C4-2B (cell line): ENCODE results near the gene PPARA.

Source experiments
- H3K27ac ChIP-seq: fragments of 450-650 bp; 2 replicates; pipeline ENCODE4 v1.5.1; 2017
- ZFX ChIP-seq: fragments of 450-650 bp; IDR thresholded peaks from 2 replicates; pipeline ENCODE4 v1.6.1; 2017
- TF ChIP-seq, protein P1 (sequence below): fragments of 450-650 bp; conservative IDR thresholded peaks from 2 replicates; pipeline ENCODE4 v1.5.1; 2017; ENCODE audit warnings: mild to moderate bottlenecking

Gene PPARA

DNA sequence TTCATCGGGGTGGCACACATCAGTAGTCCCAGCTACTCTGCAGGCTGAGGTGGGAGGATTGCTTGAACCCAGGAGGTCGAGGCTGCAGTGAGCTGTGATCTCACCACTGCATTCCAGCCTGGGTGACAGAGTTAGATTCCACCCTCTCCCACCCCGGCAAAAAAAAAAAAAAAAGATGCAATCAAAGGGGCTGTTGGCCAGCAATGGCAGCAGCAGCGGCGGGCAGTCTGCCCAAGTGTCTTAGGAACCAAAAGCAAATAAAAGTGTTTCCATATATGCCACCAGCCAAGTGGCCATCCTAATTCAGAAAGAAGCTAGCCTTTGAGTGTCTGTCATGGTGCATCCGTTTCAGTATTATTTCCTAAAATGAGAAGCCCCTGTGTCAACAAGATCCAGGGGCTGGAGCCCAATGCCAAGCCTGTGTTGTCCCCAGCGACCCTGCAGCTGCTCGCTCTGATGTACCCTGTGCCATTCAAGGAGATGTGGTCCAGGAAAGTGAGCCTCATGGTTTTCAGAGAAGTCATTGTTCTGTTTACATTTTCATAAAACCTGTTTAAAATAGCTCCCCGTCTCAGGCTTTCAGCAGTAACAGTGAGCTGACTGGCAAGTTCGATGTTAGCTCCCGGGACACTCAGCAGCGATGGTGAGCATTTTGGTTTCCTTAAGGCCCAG, 87.3 kb downstream of the PPARA start:
- no peak for TF ChIP-seq ZFX
- TF ChIP-seq, protein P1, sequence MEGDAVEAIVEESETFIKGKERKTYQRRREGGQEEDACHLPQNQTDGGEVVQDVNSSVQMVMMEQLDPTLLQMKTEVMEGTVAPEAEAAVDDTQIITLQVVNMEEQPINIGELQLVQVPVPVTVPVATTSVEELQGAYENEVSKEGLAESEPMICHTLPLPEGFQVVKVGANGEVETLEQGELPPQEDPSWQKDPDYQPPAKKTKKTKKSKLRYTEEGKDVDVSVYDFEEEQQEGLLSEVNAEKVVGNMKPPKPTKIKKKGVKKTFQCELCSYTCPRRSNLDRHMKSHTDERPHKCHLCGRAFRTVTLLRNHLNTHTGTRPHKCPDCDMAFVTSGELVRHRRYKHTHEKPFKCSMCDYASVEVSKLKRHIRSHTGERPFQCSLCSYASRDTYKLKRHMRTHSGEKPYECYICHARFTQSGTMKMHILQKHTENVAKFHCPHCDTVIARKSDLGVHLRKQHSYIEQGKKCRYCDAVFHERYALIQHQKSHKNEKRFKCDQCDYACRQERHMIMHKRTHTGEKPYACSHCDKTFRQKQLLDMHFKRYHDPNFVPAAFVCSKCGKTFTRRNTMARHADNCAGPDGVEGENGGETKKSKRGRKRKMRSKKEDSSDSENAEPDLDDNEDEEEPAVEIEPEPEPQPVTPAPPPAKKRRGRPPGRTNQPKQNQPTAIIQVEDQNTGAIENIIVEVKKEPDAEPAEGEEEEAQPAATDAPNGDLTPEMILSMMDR = no peak
- no peak overlapping the region for H3K27ac ChIP-seq

DNA sequence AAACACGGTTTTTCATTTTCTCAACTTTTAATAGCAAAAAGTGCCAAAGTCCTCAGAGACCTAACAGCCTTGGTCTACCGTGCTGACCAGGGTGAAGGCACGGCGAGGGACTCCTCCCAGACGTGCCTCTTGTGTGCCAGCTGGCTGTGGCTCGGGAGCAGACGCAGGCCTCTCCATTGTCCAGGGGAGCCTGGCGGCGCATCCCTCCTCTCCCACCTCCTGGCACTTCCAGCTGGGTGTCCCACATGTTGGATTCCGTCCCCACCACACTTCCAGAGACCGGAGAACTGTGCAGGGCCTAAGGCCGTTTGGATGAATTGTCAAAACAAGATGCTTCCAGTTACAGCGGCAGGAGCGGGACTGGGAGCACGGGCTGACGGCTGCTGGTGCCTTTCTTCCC, 88.2 kb downstream of the PPARA start:
- no peak overlapping the region for H3K27ac ChIP-seq
- TF ChIP-seq, protein P1 = no peak
- no peak for TF ChIP-seq ZFX

DNA sequence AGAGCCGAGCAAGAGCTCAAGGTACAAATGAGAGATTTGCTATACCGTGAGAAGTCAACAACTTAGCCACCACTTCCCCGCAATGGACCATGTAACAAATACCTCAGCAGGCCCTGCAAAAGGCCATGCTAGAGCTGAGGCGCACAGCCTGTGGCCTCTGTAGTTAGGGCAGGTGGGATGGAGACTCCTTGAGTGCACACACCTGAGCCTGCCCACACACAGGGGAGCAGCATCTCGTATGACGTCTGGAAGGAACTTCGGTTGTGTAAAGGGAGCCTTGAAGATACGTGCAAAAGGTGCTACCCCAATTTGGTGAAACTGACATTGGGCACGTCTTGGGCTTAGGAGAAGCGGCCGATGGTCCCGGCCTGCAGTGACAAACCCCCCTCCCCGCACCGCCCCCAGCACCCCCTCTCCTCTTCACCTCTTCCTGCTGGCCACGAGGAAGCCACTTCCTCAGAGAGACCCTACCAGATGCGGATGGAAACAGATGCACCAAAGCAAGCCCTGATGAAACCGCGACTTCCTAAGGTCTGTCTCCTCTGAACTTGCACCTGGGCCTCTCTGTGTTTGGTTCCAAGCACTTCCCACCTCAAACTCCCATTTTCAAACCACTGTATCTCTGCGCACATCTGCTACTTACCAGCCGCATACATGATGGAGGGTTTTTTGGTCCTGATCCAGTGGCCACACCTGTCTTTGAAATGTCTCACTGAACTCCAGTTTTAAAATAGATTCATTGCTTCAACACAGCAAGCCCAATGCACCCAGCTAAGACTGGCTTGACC, 89.1 kb downstream of the PPARA start:
- TF ChIP-seq, protein P1 = no peak
- no peak for TF ChIP-seq ZFX
- no peak overlapping the region for H3K27ac ChIP-seq

DNA sequence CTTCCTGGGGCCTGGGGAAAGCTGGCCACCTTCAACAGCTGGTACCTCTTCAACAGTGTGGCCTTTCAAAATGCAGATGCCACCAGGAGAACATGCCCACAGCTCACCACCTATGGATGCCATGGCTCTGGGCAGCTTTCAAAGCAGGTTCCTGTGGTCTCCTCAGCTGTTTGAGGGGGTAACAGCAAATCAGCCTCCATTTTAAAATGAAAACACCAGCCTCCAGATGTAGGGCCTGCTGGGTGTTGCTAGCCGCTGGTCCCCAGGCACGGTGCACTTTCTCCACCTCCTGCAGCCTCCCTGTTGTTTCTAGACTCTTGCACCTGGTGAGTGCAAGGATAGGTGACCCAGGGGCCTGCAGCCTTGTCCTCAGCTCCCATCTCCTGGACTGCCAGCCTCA, 89.7 kb downstream of the PPARA start:
- no peak overlapping the region for H3K27ac ChIP-seq
- TF ChIP-seq, protein P1 = no peak
- no peak for TF ChIP-seq ZFX

DNA sequence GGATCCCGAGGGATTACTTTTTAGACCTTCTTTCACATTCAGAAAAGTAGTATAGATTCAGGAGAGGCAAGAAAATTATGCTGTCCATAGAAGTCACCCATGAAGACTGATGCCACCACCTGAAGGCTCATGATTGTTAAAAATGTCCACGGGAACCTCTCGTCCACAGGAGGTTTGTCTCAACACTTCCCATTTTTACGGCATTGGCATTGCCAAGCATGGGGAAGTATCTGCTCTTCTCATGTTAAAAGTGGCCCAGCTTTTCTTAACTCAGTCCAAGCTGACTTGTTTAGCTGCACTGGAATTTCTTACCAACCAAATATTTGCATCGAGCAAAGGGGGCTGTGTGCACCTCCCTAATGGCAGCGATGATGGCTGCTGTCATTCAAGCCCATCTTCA, 90.2 kb downstream of the PPARA start:
- TF ChIP-seq, protein P1 = no peak
- TF ChIP-seq ZFX = no peak
- H3K27ac ChIP-seq = no peak overlapping the region

DNA sequence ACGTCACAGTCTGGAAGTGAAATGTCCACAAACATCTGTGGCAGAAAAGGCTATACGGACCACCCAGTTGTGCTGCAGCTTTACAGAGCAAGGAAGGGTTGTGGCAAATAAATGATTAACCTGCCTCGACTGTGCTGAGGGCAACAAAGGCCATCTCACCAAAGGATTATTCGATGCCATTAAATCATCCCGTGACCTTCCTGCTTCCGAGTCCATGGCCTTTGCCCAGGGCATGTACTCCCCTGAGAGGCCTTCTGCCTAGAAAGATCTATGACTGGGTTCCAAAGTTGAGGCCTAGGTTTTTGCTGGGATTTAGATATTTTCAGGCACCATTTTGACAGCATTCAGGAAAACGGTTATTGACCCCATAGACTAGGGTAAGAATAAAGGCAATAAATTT, 90.6 kb downstream of the PPARA start:
- H3K27ac ChIP-seq = no peak overlapping the region
- no peak for TF ChIP-seq ZFX
- TF ChIP-seq, protein P1 = no peak

DNA sequence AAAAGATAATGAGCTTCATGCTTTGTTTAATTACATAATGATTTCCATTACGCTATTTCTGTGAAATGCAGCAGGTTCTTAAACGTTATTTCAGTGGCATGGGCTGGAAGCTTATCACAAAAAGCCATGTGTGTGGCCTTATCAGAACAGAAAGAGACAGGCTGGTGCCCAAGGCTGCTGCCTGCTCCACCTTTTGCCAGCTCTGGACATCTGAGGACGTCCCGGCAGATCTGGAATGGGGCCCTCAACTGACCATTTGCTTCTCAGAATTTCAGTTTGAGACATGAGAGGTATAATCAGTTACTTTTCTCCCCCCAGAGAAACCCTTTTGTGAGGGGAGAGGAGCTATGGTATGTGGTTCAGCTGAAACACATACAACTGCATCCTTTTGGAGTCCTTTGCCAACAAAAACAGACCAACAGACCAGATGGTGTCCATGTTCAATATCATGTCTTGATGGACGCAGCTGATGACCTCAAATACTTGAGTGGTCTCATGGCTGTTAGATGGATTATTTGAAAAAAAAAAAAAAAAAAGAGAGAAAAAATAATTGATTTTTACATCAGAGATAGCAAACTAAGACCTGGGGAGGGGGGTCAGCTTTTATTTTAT, 91.2 kb downstream of the PPARA start:
- TF ChIP-seq ZFX = no peak
- TF ChIP-seq, protein P1 = no peak
- H3K27ac ChIP-seq = no peak overlapping the region
